Measurements from ENCODE around the gene NDE1. TPM values are rescaled to one million over a fixed set of nuclear protein-coding genes. Genes with fewer than 3 reads are reported as not detected.
"Not testable (repeated sequence)": the region's sequence is repeated elsewhere in the genome, so short reads cannot be mapped to it uniquely, and the experiment has no call there.

The NDE1 gene
- total RNA-seq, 1 donor from 2014 or later, result 48.2 TPM

DNA sequence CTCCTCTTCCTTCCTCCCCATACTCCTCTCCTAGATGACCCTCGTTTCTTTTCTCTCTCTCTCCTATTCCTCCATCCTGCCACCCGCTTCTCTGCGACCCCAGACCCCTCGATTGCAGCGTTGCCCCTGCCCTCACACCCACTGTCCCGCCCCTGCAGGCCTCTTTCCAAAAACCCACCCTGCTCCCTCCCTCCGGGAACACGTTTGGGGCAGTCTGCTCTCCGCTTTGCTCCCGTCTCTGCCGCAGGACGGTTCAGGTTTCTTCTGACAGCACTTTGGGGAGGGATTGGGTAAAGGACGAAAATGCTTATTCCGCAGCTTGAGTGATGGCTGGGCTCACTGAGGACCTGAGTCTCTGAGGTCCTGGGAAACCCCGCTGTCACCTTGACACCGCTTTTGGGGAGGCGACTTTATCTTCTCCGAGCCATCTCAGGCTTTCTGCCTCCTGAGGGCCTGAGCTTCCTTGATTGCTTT, 690 bp downstream of the NDE1 start:
- H3K9me3 Mint-ChIP-seq, result no peaks in the 10 kb centered on the region
- DNase-seq (ENCODE audit: low spot score in 2 of 2, unreplicated experiment in 2 of 2), result peak in 1 of 2 experiments; percentile 41
- no peaks in the 10 kb centered on the region for H3K27me3 Mint-ChIP-seq (ENCODE audit: low read depth)
- TF ChIP-seq, protein P1, sequence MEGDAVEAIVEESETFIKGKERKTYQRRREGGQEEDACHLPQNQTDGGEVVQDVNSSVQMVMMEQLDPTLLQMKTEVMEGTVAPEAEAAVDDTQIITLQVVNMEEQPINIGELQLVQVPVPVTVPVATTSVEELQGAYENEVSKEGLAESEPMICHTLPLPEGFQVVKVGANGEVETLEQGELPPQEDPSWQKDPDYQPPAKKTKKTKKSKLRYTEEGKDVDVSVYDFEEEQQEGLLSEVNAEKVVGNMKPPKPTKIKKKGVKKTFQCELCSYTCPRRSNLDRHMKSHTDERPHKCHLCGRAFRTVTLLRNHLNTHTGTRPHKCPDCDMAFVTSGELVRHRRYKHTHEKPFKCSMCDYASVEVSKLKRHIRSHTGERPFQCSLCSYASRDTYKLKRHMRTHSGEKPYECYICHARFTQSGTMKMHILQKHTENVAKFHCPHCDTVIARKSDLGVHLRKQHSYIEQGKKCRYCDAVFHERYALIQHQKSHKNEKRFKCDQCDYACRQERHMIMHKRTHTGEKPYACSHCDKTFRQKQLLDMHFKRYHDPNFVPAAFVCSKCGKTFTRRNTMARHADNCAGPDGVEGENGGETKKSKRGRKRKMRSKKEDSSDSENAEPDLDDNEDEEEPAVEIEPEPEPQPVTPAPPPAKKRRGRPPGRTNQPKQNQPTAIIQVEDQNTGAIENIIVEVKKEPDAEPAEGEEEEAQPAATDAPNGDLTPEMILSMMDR (IDR thresholded peaks at IDR 0.05; ENCODE audit: unreplicated experiment), result no peak
- H3K36me3 Mint-ChIP-seq, result no peaks in the 10 kb centered on the region
- H3K4me1 Mint-ChIP-seq, result peaks cover 20% of the 10 kb centered on the region
- peak overlapping the region; percentile 94 for H3K27ac Mint-ChIP-seq
- peak overlapping the region; percentile 99 for H3K4me3 Mint-ChIP-seq

DNA sequence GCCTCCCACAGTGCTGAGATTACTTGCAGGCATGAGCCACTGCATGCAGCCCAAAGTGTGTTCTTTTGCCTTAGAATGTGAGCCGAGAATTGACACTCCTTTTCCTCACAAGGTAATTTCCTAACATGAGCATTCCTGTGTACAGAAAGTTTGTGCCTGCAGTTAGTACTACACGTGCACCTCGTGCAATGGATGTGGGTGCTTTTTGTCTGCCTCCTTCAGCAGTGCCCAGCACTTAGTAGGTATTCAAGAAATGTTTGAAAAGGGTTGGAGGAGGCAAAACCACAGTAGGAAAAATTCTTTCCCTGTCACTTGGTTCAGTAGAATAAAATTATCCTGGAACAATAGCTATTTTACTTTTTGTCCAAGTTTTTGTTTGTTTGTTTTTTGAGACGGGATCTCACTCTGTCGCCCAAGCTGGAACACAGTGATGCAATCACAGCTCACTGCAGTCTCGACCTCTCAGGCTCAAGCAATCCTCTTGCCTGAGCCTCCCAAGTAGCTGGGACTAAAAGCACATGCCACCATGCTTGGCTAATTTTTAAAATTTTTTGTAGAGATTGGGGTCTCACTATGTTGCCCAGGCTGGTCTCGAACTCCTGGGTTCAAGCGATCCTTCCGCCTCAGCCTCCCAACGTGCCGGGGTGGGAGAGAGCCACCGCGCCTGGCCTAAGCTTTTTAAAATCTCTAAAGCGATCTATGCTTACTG, 2.4 kb downstream of the NDE1 start:
- Mint-ChIP-seq H3K27ac (no peak overlapping the region), H3K9me3 (no peaks in the 10 kb centered on the region), H3K4me3 (peak overlapping the region; percentile 17), H3K27me3 (ENCODE audit: low read depth) (no peaks in the 10 kb centered on the region), H3K4me1 (peaks cover 20% of the 10 kb centered on the region), H3K36me3 (no peaks in the 10 kb centered on the region)
- TF ChIP-seq, protein P1 (IDR thresholded peaks at IDR 0.05; ENCODE audit: unreplicated experiment), result no peak
- DNase-seq (ENCODE audit: low spot score in 2 of 2, unreplicated experiment in 2 of 2), result no peak

DNA sequence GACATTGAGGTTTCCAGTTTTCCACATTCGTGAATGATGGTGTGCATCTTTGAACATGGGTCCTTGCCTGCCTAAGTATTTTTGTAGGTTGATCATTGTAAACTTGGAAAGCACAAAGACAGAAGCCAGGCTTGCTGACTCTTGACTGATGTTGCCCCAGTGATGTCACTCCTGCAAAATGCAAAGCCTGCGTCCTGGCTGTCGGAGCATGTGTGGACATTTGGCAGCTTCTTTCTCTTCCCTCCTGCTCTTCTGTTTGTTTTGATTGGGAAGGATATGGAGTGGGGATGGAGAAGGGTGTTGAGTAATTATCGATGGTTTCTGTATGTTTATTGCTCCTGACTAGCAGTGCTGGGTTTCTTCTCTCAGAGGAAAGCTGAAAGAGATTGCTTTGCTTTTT, 3.2 kb downstream of the NDE1 start:
- H3K36me3 Mint-ChIP-seq, result no peaks in the 10 kb centered on the region
- H3K4me3 Mint-ChIP-seq, result peak overlapping the region; percentile 17
- TF ChIP-seq, protein P1 (IDR thresholded peaks at IDR 0.05; ENCODE audit: unreplicated experiment), result no peak
- no peak for DNase-seq (ENCODE audit: low spot score in 2 of 2, unreplicated experiment in 2 of 2)
- peak overlapping the region; percentile 35 for H3K27ac Mint-ChIP-seq
- no peaks in the 10 kb centered on the region for H3K9me3 Mint-ChIP-seq
- peaks cover 20% of the 10 kb centered on the region for H3K4me1 Mint-ChIP-seq
- H3K27me3 Mint-ChIP-seq (ENCODE audit: low read depth), result no peaks in the 10 kb centered on the region

DNA sequence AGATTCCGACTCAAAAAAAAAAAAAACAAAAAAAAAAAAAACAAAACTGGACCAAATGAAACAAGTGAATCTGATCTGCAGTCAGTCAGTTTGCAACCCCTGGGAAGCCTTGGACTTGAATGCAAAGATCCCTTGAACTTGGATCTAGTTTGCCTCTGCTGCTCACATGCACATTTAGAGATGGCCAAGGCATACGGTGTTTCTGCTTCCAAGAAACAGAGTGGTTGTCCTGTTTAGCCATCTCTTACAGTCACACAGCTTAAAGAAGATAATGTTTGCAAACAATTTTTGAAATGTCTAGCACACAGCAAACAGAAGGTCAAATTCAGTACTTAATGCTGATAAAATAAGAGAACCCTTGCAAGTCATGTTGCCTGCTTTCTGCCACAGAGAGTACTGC, 4.5 kb downstream of the NDE1 start:
- no peaks in the 10 kb centered on the region for H3K9me3 Mint-ChIP-seq
- no peaks in the 10 kb centered on the region for H3K27me3 Mint-ChIP-seq (ENCODE audit: low read depth)
- no peaks in the 10 kb centered on the region for H3K36me3 Mint-ChIP-seq
- TF ChIP-seq, protein P1 (IDR thresholded peaks at IDR 0.05; ENCODE audit: unreplicated experiment), result no peak
- no peak for DNase-seq (ENCODE audit: low spot score in 2 of 2, unreplicated experiment in 2 of 2)
- H3K4me1 Mint-ChIP-seq, result peaks cover 17% of the 10 kb centered on the region
- H3K4me3 Mint-ChIP-seq, result no peak overlapping the region
- no peak overlapping the region for H3K27ac Mint-ChIP-seq

DNA sequence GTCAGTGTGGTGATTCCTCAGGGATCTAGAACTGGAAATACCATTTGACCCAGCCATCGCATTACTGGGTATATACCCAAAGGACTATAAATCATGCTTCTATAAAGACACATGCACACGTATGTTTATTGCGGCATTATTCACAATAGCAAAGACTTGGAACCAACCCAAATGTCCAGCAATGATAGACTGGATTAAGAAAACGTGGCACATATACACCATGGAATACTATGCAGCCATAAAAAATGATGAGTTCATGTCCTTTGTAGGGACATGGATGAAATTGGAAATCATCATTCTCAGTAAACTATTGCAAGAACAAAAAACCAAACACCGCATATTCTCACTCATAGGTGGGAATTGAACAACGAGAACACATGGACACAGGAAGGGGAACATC, 5.5 kb downstream of the NDE1 start:
- H3K4me3 Mint-ChIP-seq; H3K27ac Mint-ChIP-seq; DNase-seq (ENCODE audit: low spot score in 2 of 2, unreplicated experiment in 2 of 2); H3K36me3 Mint-ChIP-seq; H3K27me3 Mint-ChIP-seq (ENCODE audit: low read depth); H3K9me3 Mint-ChIP-seq: not testable (repeated sequence)
- H3K4me1 Mint-ChIP-seq, result peaks cover 17% of the 10 kb centered on the region

DNA sequence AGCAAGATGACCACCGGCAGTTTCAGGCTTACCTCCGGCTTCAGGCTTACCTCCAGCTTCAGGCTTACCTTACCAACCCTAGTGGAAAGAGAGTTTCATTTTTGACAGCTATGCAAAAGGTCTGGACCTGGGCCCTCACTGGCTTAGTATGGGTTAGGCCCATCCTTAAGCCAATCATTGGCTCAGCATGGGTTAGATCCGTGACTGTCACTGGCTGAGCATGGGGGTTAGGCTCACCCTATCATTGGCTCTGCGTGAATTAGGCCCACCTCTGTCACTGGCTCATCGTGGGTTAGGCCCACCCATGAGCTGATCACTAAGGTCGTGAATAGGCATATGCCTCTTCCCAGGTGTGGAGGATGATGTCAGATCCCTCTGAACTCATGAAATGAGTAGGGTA, 8.1 kb downstream of the NDE1 start:
- no peak overlapping the region for H3K4me3 Mint-ChIP-seq
- no peak for DNase-seq (ENCODE audit: low spot score in 2 of 2, unreplicated experiment in 2 of 2)
- TF ChIP-seq, protein P1 (IDR thresholded peaks at IDR 0.05; ENCODE audit: unreplicated experiment), result no peak
- H3K27ac Mint-ChIP-seq, result no peak overlapping the region
- peaks cover 4% of the 10 kb centered on the region for H3K36me3 Mint-ChIP-seq
- H3K4me1 Mint-ChIP-seq, result peaks cover 9% of the 10 kb centered on the region
- H3K9me3 Mint-ChIP-seq, result no peaks in the 10 kb centered on the region
- no peaks in the 10 kb centered on the region for H3K27me3 Mint-ChIP-seq (ENCODE audit: low read depth)
